Endothelial cell of umbilical vein (primary cell): ENCODE results near the gene DIAPH1. TPM values are rescaled to one million over a fixed set of nuclear protein-coding genes. Genes with fewer than 3 reads are reported as not detected.

Experiments
- BruUV-seq: library from RNA; stranded (reverse); fragments of 400-500 nt; replicated peaks from 2 replicates; lab custom pipeline; 2021; lab: Mats Ljungman, UMichigan
- CTCF ChIA-PET: fragments of 300-600, 350-600 bp; sonication (Branson Sonifier 250); formaldehyde crosslinking; loops from one replicate; lab custom pipeline; 2021; ENCODE audit warnings: antibody characterized with exemption, inconsistent platforms; lab: Charles Lee
- POLR2A ChIA-PET: fragments of 300-600, 350-600 bp; sonication (Branson Sonifier 250); formaldehyde crosslinking; loops from one replicate; lab custom pipeline; 2021; ENCODE audit warnings: antibody characterized with exemption, inconsistent platforms; lab: Charles Lee
- DNase-seq: peaks from one replicate; pipeline ENCODE4 v3.0.0-alpha.2; 2011; ENCODE audit warnings: low read depth, low spot score
- FAIRE-seq: peaks from 2 replicates; lab custom pipeline; 2011; peaks lifted over from hg19 to GRCh38; lab: Jason Lieb, UNC
- H2AFZ ChIP-seq: 2 replicates; pipeline ENCODE4 v1.6.0; 2012; ENCODE audit warnings: low read depth, low read length, control low read depth, inconsistent platforms
- H3K27ac ChIP-seq: 2 replicates; pipeline ENCODE4 v1.5.1; 2011; ENCODE audit warnings: low read depth, mild to moderate bottlenecking, control low read depth, low read length, moderate library complexity; ENCODE audit not compliant: insufficient read depth
- H3K27me3 ChIP-seq, 2 experiments: 2 replicates each; pipeline versions ENCODE4 v1.6.0 to v1.6.1; 2011; ENCODE audit warnings: low read length in 2 of 2, mixed read lengths in 1 of 2; ENCODE audit not compliant: control insufficient read depth in 2 of 2, insufficient read depth in 2 of 2
- H3K36me3 ChIP-seq, 2 experiments: 2 replicates in 1 of 2; 3 replicates in 1 of 2; pipeline ENCODE4 v1.5.1; 2011; ENCODE audit warnings: low read length in 2 of 2, mild to moderate bottlenecking in 1 of 2, moderate library complexity in 1 of 2; ENCODE audit not compliant: control insufficient read depth in 2 of 2, insufficient read depth in 2 of 2; ENCODE audit errors: extremely low read depth in 1 of 2
- H3K4me1 ChIP-seq: 3 replicates; pipeline ENCODE4 v1.5.1; 2011; ENCODE audit warnings: mild to moderate bottlenecking, low read length; ENCODE audit not compliant: control insufficient read depth, insufficient read depth; ENCODE audit errors: extremely low read depth
- H3K4me2 ChIP-seq: 2 replicates; pipeline ENCODE4 v1.6.1; 2011; ENCODE audit warnings: low read length, control low read depth, mixed read lengths; ENCODE audit not compliant: insufficient read depth
- H3K4me3 ChIP-seq, 3 experiments: fragments of 200-600 bp in 1 of 3; sonication (generic), shearing (Covaris generic) in 1 of 3; replicated peaks in 1 of 3; 2 replicates each; pipeline ENCODE4 v1.5.1; 2011 to 2016; ENCODE audit warnings: control low read depth in 3 of 3, low read length in 3 of 3, mild to moderate bottlenecking in 2 of 3, inconsistent platforms in 1 of 3, low read depth in 1 of 3, moderate library complexity in 1 of 3; ENCODE audit not compliant: insufficient read depth in 1 of 3
- H3K79me2 ChIP-seq: 2 replicates; pipeline ENCODE4 v1.6.0; 2012; ENCODE audit warnings: low read length, inconsistent platforms; ENCODE audit not compliant: control insufficient read depth, insufficient read depth
- H3K9ac ChIP-seq: replicated peaks from 2 replicates; pipeline ENCODE3; 2011; ENCODE audit warnings: low read length, control low read depth; ENCODE audit not compliant: insufficient read depth; ENCODE audit errors: extremely low read depth
- H3K9me1 ChIP-seq: replicated peaks from 3 replicates; pipeline ENCODE4 v1.6.0; 2011; ENCODE audit warnings: mild to moderate bottlenecking, low read length; ENCODE audit not compliant: control insufficient read depth, insufficient read depth; ENCODE audit errors: extremely low read depth
- H3K9me3 ChIP-seq: replicated peaks from 2 replicates; pipeline ENCODE4 v1.5.1; 2012; ENCODE audit warnings: low read length, inconsistent platforms; ENCODE audit not compliant: control insufficient read depth, insufficient read depth
- H4K20me1 ChIP-seq: replicated peaks from 2 replicates; pipeline ENCODE3; 2011; ENCODE audit warnings: mild to moderate bottlenecking, low read length; ENCODE audit not compliant: control insufficient read depth, insufficient read depth; ENCODE audit errors: extremely low read depth
- CTCF ChIP-seq, 2 donors: IDR thresholded peaks; 1 replicate in 1 of 2; 2 replicates in 1 of 2; pipeline ENCODE4 v1.5.1; 2011; ENCODE audit warnings: low read length in 2 of 2, mild to moderate bottlenecking in 2 of 2, moderate library complexity in 2 of 2, control low read depth in 1 of 2, inconsistent platforms in 1 of 2, low read depth in 1 of 2; ENCODE audit not compliant: insufficient read depth in 1 of 2; ENCODE audit errors: extremely low read depth in 1 of 2
- EZH2 ChIP-seq: IDR thresholded peaks from 2 replicates; pipeline ENCODE4 v1.6.1; 2012; ENCODE audit warnings: borderline replicate concordance, low read depth, mild to moderate bottlenecking, moderate library complexity, low read length, inconsistent platforms; ENCODE audit not compliant: severe bottlenecking
- FOS ChIP-seq: IDR thresholded peaks from 2 replicates; pipeline ENCODE4 v1.6.1; 2011; ENCODE audit warnings: mild to moderate bottlenecking, low read length, moderate library complexity, borderline replicate concordance; ENCODE audit not compliant: insufficient read depth
- GATA2 ChIP-seq: IDR thresholded peaks from 2 replicates; pipeline ENCODE4 v1.7.0; 2011; ENCODE audit warnings: low read depth, mild to moderate bottlenecking, moderate library complexity, mixed read lengths, low read length; ENCODE audit not compliant: insufficient read length, insufficient read depth
- JUN ChIP-seq: IDR thresholded peaks from 2 replicates; pipeline ENCODE4 v1.6.1; 2011; ENCODE audit warnings: borderline replicate concordance, low read depth; ENCODE audit not compliant: insufficient read length, insufficient read depth
- MAX ChIP-seq: IDR thresholded peaks from 2 replicates; pipeline ENCODE4 v1.6.1; 2011; ENCODE audit not compliant: insufficient read depth, insufficient read length
- MYC ChIP-seq: IDR thresholded peaks from one replicate; pipeline ENCODE4 v1.6.1; 2011; ENCODE audit warnings: mild to moderate bottlenecking, low read depth, low read length
- POLR2A ChIP-seq: IDR thresholded peaks from 2 replicates; pipeline ENCODE4 v1.6.1; 2012; ENCODE audit warnings: low read depth, mild to moderate bottlenecking, control low read depth, low read length
- POLR2AphosphoS5 ChIP-seq: IDR thresholded peaks from 2 replicates; pipeline ENCODE4 v1.6.1; 2012; ENCODE audit warnings: low read depth, mild to moderate bottlenecking, control low read depth, low read length, moderate library complexity; ENCODE audit not compliant: insufficient read depth
- dilution Hi-C: fragments of 300-500 bp; cut with MboI; formaldehyde crosslinking; loops from one replicate; pipeline ENCODE4 v1.15.0; 2019; ENCODE audit warnings: low sequenced_read_pairs; ENCODE audit not compliant: extremely low pct_ligation_motif_present
- intact Hi-C: fragments of 100-400 bp; cut with micrococcal nuclease; formaldehyde crosslinking; loops from one replicate; pipeline ENCODE4 v1.10.0; 2022
- polyA plus RNA-seq, 4 experiments: library from polyadenylated mRNA; depleted of rRNA in 3 of 4; stranded (reverse) in 3 of 4; unstranded in 1 of 4; fragments of >200 nt; gene quantifications; 2 replicates each; pipeline versions ENCODE4 v1.2.1 to v1.2.3, GENCODE V29; 2011 to 2012; ENCODE audit warnings: missing spikeins in 1 of 4
- total RNA-seq: library from RNA; stranded (reverse); gene quantifications from 2 replicates; pipeline ENCODE4 v1.2.3, GENCODE V29; 2021

Gene DIAPH1
- total and polyA plus RNA-seq, 2 donors (not counting 3 experiments of a cell fraction or from before 2014, with no cell fraction given) = 68.6 to 105 TPM

- Histone ChIP-seq H2AFZ (peak overlapping the region; percentile 52), H3K9me3 (no peaks in the 10 kb centered on the region), H3K4me3 (peak overlapping the region in 2 of 3 experiments; percentile 18 to 26), H3K36me3 (peaks cover 0 to 8% of the 10 kb centered on the region in 2 experiments), H3K9me1 (no peaks in the 10 kb centered on the region), H3K79me2 (no peaks in the 10 kb centered on the region), H3K27ac (peak overlapping the region; percentile 16), H3K9ac (no peak overlapping the region), H3K27me3 (no peaks in the 10 kb centered on the region), H4K20me1 (no peaks in the 10 kb centered on the region), H3K4me2 (peak overlapping the region; percentile 13), H3K4me1 (peaks cover 23% of the 10 kb centered on the region)
- FAIRE-seq = peak; percentile 78
- CTCF ChIA-PET = interaction anchor here (0.9 to 9.8 kb wide), 10 partner anchors 13 to 91 kb away, joined by 3 to 158 read pairs (median 6); partner anchors contain the start of genes PCDHGA11, PCDHGA12, PCDHGB7 and PCDHGC3
- dilution Hi-C loops (no loop called here), intact Hi-C loops (loop anchor here (1.0 to 2.0 kb wide), 2 partner anchors 24 to 48 kb away; partner anchors contain the start of gene PCDHGC4)
- POLR2A ChIA-PET = interaction anchor here (0.8 kb wide), 1 partner anchor 79 kb away, joined by 5 read pairs; the partner anchor contains the start of gene PCDHGA12
- TF ChIP-seq GATA2 (no peak), POLR2A (no peak), JUN (no peak), MYC (no peak), FOS (peak; percentile 38)
- peak; percentile 73 for DNase-seq
- BruUV-seq = no TSS peak
Measured at GRCh38 chr5:141508798-141509611, 109.8 kb downstream of the DIAPH1 start.

GRCh38 chr5:141508440-141508797 lies 110.4 kb downstream of the DIAPH1 start:
- no TSS peak for BruUV-seq
- Histone ChIP-seq H3K27me3 (no peaks in the 10 kb centered on the region), H3K79me2 (no peaks in the 10 kb centered on the region), H3K9me3 (no peaks in the 10 kb centered on the region), H3K4me1 (peaks cover 18% of the 10 kb centered on the region), H3K27ac (no peak overlapping the region), H3K4me2 (no peak overlapping the region), H3K4me3 (peak overlapping the region in 1 of 3 experiments; percentile 18), H3K9me1 (no peaks in the 10 kb centered on the region), H3K36me3 (peaks cover 0 to 11% of the 10 kb centered on the region in 2 experiments), H3K9ac (no peak overlapping the region), H2AFZ (peak overlapping the region; percentile 8), H4K20me1 (no peaks in the 10 kb centered on the region)
- dilution Hi-C loops = no loop called here
- CTCF ChIA-PET = interaction anchor here (1.2 to 9.8 kb wide), 9 partner anchors 14 to 111 kb away, joined by 4 to 158 read pairs (median 12); partner anchors contain the start of genes PCDHGA11, PCDHGA12, PCDHGB5 and PCDHGB7
- intact Hi-C loops = loop anchor here (2.0 kb wide), 1 partner anchor 24 kb away; the partner anchor contains the start of gene PCDHGC4
- no peak for DNase-seq
- peak; percentile 24 for FAIRE-seq
- TF ChIP-seq EZH2 (no peak), GATA2 (no peak), JUN (no peak), CTCF (IDR thresholded peaks at IDR 0.05; ENCODE audit: extremely low read depth in 1 of 2, insufficient read depth in 1 of 2, low read depth in 1 of 2, low read length in 2 of 2) (no peak), FOS (no peak), POLR2A (no peak), POLR2AphosphoS5 (no peak), MAX (no peak), MYC (no peak)
- POLR2A ChIA-PET = interaction anchor here (0.8 kb wide), 1 partner anchor 78 kb away, joined by 5 read pairs; the partner anchor contains the start of gene PCDHGA12
